Measurements from ENCODE around the gene SSUH2. TPM values are rescaled to one million over a fixed set of nuclear protein-coding genes. Genes with fewer than 3 reads are reported as not detected.

SSUH2 gene
- total RNA-seq, 2 experiments from 2014 or later = 0.12 to 0.20 TPM

DNA sequence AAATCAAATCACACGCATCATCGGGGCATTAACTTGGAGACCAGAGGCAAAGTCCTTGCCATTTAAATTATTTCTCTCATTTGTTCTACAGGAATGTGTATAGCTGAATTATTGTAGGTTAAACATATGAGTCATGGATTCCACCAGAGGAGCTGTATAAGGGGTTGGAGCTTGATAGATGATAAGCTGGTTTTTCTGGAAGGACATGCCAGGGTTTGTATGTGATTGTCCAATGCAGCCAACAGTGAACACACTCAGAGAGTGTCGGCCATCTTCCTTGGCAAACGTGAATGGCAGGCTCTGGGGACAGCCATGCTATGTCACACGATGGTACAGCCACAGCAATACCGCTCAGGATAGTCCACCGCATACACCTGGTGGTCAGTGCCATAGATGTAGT is 25.1 kb downstream of the SSUH2 start:
- Mint-ChIP-seq H3K36me3 (no peaks in the 10 kb centered on the region), H3K27ac (no peak overlapping the region), H3K27me3 (peaks cover 12% of the 10 kb centered on the region), H3K9me3 (no peaks in the 10 kb centered on the region), H3K4me1 (no peaks in the 10 kb centered on the region), H3K4me3 (no peak overlapping the region)
- no peak for DNase-seq

- Mint-ChIP-seq H3K4me3 (no peak overlapping the region), H3K27ac (no peak overlapping the region), H3K4me1 (no peaks in the 10 kb centered on the region), H3K36me3 (no peaks in the 10 kb centered on the region), H3K9me3 (no peaks in the 10 kb centered on the region), H3K27me3 (peaks cover 12% of the 10 kb centered on the region)
- no peak for DNase-seq
Observed at GRCh38 chr3:8618950-8619349, 25.6 kb downstream of the SSUH2 start.

GRCh38 chr3:8617921-8618320 is 26.7 kb downstream of the SSUH2 start:
- H3K36me3 Mint-ChIP-seq = no peaks in the 10 kb centered on the region
- no peaks in the 10 kb centered on the region for H3K9me3 Mint-ChIP-seq
- H3K4me1 Mint-ChIP-seq = no peaks in the 10 kb centered on the region
- no peak overlapping the region for H3K27ac Mint-ChIP-seq
- no peak overlapping the region for H3K4me3 Mint-ChIP-seq
- no peak for DNase-seq
- H3K27me3 Mint-ChIP-seq = peaks cover 6% of the 10 kb centered on the region

- Mint-ChIP-seq H3K9me3 (no peaks in the 10 kb centered on the region), H3K36me3 (no peaks in the 10 kb centered on the region), H3K27me3 (no peaks in the 10 kb centered on the region), H3K4me1 (no peaks in the 10 kb centered on the region), H3K4me3 (no peak overlapping the region), H3K27ac (no peak overlapping the region)
- no peak for DNase-seq
Observed at GRCh38 chr3:8610951-8611350, 33.6 kb downstream of the SSUH2 start.

DNA sequence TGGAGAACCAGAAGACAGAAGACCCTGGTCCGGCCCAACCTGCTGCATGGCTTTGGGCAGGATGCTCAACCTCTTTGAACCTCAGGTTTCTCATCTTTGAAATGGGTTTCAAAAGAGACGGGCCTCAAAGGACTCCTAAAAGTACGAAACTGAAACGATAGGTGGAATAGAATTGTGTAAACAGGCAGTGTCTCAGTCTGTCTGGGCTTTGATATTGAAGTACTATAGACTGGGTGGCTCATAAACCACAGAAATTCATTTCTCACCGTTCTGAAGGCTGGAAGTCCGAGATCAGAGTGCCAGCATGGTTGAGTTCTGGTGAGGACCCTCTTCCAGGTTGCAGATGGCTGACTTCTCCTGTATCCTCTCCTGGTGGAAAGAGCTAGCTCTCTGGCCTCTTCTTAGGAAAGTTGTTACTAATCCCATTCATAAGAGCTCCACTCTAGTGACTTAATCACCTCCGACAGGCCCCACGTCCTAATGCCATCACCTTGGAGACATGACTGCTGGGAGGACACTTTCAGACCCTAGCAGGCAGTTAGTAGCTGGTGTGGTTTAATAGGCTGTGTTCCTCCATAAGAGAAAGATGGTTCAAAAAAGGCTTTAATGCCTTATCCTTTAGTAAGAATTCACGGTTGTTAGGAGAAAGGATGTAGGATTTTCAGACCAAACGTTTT is 35.7 kb downstream of the SSUH2 start:
- Mint-ChIP-seq H3K27me3 (no peaks in the 10 kb centered on the region), H3K27ac (no peak overlapping the region), H3K4me3 (no peak overlapping the region), H3K9me3 (no peaks in the 10 kb centered on the region), H3K36me3 (no peaks in the 10 kb centered on the region), H3K4me1 (no peaks in the 10 kb centered on the region)
- no peak for DNase-seq

- Mint-ChIP-seq H3K4me3 (no peak overlapping the region), H3K36me3 (no peaks in the 10 kb centered on the region), H3K27ac (no peak overlapping the region), H3K4me1 (no peaks in the 10 kb centered on the region), H3K9me3 (no peaks in the 10 kb centered on the region), H3K27me3 (no peaks in the 10 kb centered on the region)
- no peak for DNase-seq
Observed at GRCh38 chr3:8608041-8608790, 36.4 kb downstream of the SSUH2 start.

DNA sequence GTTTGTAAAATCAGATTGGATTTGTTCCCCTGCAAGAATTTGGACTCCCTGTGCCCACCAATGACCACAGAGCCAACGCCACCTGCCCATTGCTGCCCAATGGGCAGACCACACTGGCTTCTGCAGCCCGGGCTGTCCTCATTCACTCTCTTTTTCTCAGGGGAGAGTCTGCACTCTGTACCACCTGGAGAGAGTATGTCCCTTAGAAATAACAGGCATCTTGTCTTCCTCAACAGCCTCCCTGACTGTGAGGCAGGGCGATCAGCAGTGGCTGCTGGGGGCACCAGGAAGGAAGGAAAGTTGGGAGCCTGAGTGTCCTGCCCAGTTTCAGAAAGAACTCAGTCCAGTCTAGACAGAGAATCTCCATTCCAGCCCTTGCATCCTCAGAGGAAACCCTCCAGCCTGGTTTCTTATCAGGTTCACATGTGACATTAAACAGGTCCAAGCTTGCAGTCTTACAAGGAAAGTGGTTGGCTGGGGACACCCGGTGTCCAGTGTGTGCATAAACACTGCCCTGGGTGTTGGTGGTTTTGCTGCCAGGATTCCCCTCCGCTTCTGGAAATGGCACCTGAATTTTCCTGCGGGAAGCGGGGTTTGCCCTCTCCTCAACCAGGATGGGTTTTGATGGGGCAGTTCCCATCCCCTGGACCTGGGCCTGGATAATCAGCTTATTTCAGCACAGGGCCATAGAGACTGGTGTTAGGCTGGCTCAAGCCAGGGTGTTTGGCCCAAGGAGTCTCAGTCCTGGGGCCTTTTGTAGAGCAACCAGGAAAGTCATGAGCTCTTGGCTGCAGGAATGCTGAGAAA is 37.2 kb downstream of the SSUH2 start:
- H3K4me1 Mint-ChIP-seq = no peaks in the 10 kb centered on the region
- DNase-seq = no peak

GRCh38 chr3:8606701-8607231 is 37.8 kb downstream of the SSUH2 start:
- no peak for DNase-seq
- Mint-ChIP-seq H3K27ac (no peak overlapping the region), H3K27me3 (no peaks in the 10 kb centered on the region), H3K9me3 (no peaks in the 10 kb centered on the region), H3K4me3 (no peak overlapping the region), H3K36me3 (no peaks in the 10 kb centered on the region), H3K4me1 (no peaks in the 10 kb centered on the region)

More for the DNA sequence above, 37.2 kb downstream of the SSUH2 start:
- Mint-ChIP-seq H3K4me3 (no peak overlapping the region), H3K27me3 (no peaks in the 10 kb centered on the region), H3K27ac (no peak overlapping the region), H3K36me3 (no peaks in the 10 kb centered on the region), H3K9me3 (no peaks in the 10 kb centered on the region)

GRCh38 chr3:8604988-8605387 is 39.6 kb downstream of the SSUH2 start:
- Mint-ChIP-seq H3K4me1 (no peaks in the 10 kb centered on the region), H3K9me3 (no peaks in the 10 kb centered on the region), H3K27me3 (no peaks in the 10 kb centered on the region), H3K27ac (no peak overlapping the region), H3K36me3 (no peaks in the 10 kb centered on the region), H3K4me3 (no peak overlapping the region)
- no peak for DNase-seq

- DNase-seq = no peak
- Mint-ChIP-seq H3K4me3 (no peak overlapping the region), H3K9me3 (no peaks in the 10 kb centered on the region), H3K27ac (no peak overlapping the region), H3K4me1 (no peaks in the 10 kb centered on the region), H3K27me3 (no peaks in the 10 kb centered on the region), H3K36me3 (no peaks in the 10 kb centered on the region)
Observed at GRCh38 chr3:8604006-8604405, 40.6 kb downstream of the SSUH2 start.

DNA sequence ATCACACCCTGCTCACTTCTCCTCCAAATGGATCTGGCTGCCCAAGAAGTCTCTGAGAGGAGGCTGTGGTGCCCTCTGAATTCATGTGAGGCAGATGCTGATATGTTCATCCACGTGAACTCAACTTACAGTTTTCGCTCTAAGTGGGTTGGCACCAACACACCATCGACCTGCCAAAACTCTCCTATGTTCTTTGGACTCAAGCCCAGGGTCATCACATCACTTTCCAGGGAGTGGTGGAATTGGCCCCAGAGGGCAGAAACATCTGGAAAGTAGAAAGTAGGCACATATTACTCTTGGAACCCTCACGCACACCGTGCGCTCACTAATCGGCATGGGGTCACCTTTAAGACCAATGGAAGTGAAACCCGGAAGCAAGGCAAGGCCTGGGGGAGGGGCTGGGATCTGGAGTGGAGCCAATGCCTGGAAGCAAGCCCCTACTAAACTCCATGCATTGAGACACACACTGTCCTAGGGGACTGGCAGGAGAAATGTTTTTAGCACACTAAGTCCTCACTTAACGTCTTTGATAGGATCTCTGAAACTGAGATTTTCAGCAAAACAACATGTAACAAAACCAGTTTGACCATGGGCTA is 41.4 kb downstream of the SSUH2 start:
- no peaks in the 10 kb centered on the region for H3K9me3 Mint-ChIP-seq
- no peaks in the 10 kb centered on the region for H3K27me3 Mint-ChIP-seq
- no peak for DNase-seq
- H3K4me1 Mint-ChIP-seq = no peaks in the 10 kb centered on the region
- H3K27ac Mint-ChIP-seq = no peak overlapping the region
- H3K36me3 Mint-ChIP-seq = no peaks in the 10 kb centered on the region
- H3K4me3 Mint-ChIP-seq = no peak overlapping the region

- Mint-ChIP-seq H3K36me3 (no peaks in the 10 kb centered on the region), H3K4me1 (no peaks in the 10 kb centered on the region), H3K27me3 (no peaks in the 10 kb centered on the region), H3K9me3 (no peaks in the 10 kb centered on the region), H3K4me3 (no peak overlapping the region), H3K27ac (no peak overlapping the region)
- DNase-seq = no peak
Observed at GRCh38 chr3:8600457-8600856, 44.1 kb downstream of the SSUH2 start.

GRCh38 chr3:8599146-8599545 is 45.5 kb downstream of the SSUH2 start:
- no peaks in the 10 kb centered on the region for H3K4me1 Mint-ChIP-seq
- H3K27ac Mint-ChIP-seq = no peak overlapping the region
- no peaks in the 10 kb centered on the region for H3K36me3 Mint-ChIP-seq
- no peak overlapping the region for H3K4me3 Mint-ChIP-seq
- no peaks in the 10 kb centered on the region for H3K9me3 Mint-ChIP-seq
- DNase-seq = no peak
- no peaks in the 10 kb centered on the region for H3K27me3 Mint-ChIP-seq

GRCh38 chr3:8597219-8597853 is 47.3 kb downstream of the SSUH2 start:
- no peaks in the 10 kb centered on the region for H3K36me3 Mint-ChIP-seq
- no peak overlapping the region for H3K4me3 Mint-ChIP-seq
- H3K27ac Mint-ChIP-seq = no peak overlapping the region
- peaks cover 3% of the 10 kb centered on the region for H3K27me3 Mint-ChIP-seq
- no peaks in the 10 kb centered on the region for H3K9me3 Mint-ChIP-seq
- DNase-seq = no peak
- no peaks in the 10 kb centered on the region for H3K4me1 Mint-ChIP-seq
